Nephron (organoid): ENCODE results near the gene SLC39A3.

Source experiments
- H3K27ac Mint-ChIP-seq, 3 experiments: 2 replicates each; pipeline ENCODE4 v1.8.0; 2020; ENCODE audit warnings: mixed read lengths in 3 of 3, mild to moderate bottlenecking in 2 of 3, moderate library complexity in 1 of 3
- H3K27me3 Mint-ChIP-seq: 2 replicates; pipeline ENCODE4 v1.8.0; 2021; ENCODE audit warnings: low read depth, mild to moderate bottlenecking, moderate library complexity, mixed read lengths
- H3K36me3 Mint-ChIP-seq: 2 replicates; pipeline ENCODE4 v1.8.0; 2020; ENCODE audit warnings: low read depth, mixed read lengths
- H3K4me1 Mint-ChIP-seq: 2 replicates; pipeline ENCODE4 v1.8.0; 2020; ENCODE audit warnings: mixed read lengths
- H3K4me3 Mint-ChIP-seq, 3 experiments: 2 replicates each; pipeline ENCODE4 v1.8.0; 2020; ENCODE audit warnings: mild to moderate bottlenecking in 3 of 3, mixed read lengths in 3 of 3, moderate library complexity in 2 of 3
- H3K9me3 Mint-ChIP-seq: 2 replicates; pipeline ENCODE4 v1.8.0; 2020; ENCODE audit warnings: mixed read lengths
- CTCF ChIP-seq, 3 experiments: fragments of 200-600 bp; sonication (generic); IDR thresholded peaks; one replicate each; pipeline ENCODE4 v1.5.0; 2021; ENCODE audit warnings: antibody characterized with exemption in 3 of 3; ENCODE audit not compliant: unreplicated experiment in 3 of 3

The SLC39A3 gene

DNA sequence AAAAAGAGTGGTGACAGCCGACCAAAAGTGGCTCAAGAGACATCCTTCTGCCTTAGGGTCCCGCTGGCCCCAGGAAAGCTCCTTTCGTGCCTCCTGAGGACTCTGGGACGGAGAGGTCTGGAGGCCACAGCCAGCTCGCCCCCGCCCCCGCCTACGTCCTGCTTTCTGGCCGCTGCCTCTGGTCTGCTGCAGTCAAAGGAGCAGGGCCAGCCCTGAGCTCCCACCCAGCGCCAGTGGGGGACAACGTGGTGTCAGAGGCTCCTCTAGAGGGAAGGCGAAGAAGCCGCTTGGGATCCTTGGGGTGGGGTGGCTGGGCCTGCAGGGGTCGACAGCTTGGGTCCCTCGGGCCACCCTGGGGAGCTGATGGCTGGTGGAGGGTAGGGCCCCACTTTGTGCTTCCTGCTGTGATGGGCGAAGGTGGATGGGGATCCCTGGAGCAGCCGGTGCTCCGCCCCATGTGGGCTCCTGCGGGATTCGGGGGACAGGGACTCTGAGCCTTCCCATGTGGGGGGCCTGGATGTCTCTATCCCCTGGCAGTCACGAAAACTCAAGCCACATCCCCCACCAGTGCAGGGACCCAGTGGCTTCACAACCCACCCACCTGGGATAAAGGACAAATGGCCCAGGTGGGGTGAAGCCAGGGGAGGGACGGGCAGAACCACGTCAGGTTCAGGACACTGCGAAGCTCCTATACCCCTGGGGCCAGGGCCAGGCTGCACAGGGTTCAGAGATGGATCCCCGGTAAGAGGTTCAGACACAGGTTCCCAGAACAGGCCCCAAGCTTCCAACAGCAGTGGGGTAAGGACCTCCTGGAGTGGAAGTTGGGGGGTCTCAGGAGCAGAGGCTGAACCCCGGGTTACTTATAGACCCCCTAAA, 9.6 kb downstream of the SLC39A3 start:
- no peak for TF ChIP-seq CTCF (IDR thresholded peaks at IDR 0.05; ENCODE audit: unreplicated experiment in 3 of 3)

GRCh38 chr19:2728783-2729387, 10.9 kb downstream of the SLC39A3 start:
- peaks cover 1% of the 10 kb centered on the region for H3K36me3 Mint-ChIP-seq
- H3K9me3 Mint-ChIP-seq: no peaks in the 10 kb centered on the region
- peaks cover 6% of the 10 kb centered on the region for H3K4me1 Mint-ChIP-seq

More for the DNA sequence above, 9.6 kb downstream of the SLC39A3 start:
- peaks cover 6% of the 10 kb centered on the region for H3K4me1 Mint-ChIP-seq
- H3K27me3 Mint-ChIP-seq: peaks cover 25% of the 10 kb centered on the region
- no peak overlapping the region for H3K27ac Mint-ChIP-seq
- H3K9me3 Mint-ChIP-seq: no peaks in the 10 kb centered on the region
- peaks cover 11% of the 10 kb centered on the region for H3K36me3 Mint-ChIP-seq
- no peak overlapping the region for H3K4me3 Mint-ChIP-seq

GRCh38 chr19:2727640-2727944, 12.2 kb downstream of the SLC39A3 start:
- Mint-ChIP-seq H3K36me3 (no peaks in the 10 kb centered on the region), H3K4me1 (peaks cover 6% of the 10 kb centered on the region), H3K27me3 (peaks cover 37% of the 10 kb centered on the region), H3K4me3 (no peak overlapping the region), H3K27ac (no peak overlapping the region), H3K9me3 (no peaks in the 10 kb centered on the region)
- TF ChIP-seq CTCF (IDR thresholded peaks at IDR 0.05; ENCODE audit: unreplicated experiment in 3 of 3): no peak

More at GRCh38 chr19:2728783-2729387, 10.9 kb downstream of the SLC39A3 start:
- no peak for TF ChIP-seq CTCF (IDR thresholded peaks at IDR 0.05; ENCODE audit: unreplicated experiment in 3 of 3)
- peaks cover 31% of the 10 kb centered on the region for H3K27me3 Mint-ChIP-seq
- H3K27ac Mint-ChIP-seq: no peak overlapping the region
- no peak overlapping the region for H3K4me3 Mint-ChIP-seq

DNA sequence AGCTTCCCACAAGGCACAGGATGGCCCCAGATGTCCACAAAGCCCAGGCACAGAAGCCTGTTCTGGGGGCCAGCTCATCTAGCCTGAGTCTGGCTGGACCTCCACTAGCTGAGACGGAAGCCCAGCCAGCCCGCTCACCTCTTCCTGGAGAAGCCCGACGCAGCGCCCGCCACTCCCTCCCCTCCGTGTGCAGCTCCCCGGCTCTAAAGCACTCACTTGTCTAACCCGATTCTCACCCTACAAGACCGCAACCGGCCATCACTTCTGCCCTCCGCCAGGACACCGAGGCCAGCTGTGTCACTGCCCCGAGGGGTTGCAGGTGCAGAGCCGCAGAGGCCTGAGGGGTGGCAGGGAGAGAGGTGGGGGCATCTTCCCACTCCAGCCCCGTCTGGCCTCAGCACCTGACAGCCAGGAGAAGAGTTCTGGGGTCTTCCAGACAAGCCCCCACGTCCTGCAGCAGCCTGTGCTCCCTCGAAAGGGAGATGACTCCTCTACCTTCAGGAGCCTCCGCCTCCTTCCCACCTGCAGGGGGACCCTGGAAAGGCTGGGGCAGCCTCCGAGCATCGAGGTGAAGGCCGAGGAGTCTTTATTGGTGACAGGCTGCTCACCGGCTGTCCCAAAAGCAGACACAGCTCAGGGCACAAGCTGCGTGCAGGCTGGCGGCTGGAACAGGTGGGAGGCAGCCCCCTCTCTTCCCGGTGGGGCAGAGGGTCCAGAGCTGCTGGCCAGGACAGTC, 12.7 kb downstream of the SLC39A3 start:
- Mint-ChIP-seq H3K4me1 (peaks cover 6% of the 10 kb centered on the region), H3K27me3 (peaks cover 41% of the 10 kb centered on the region), H3K27ac (no peak overlapping the region), H3K4me3 (no peak overlapping the region), H3K36me3 (no peaks in the 10 kb centered on the region), H3K9me3 (no peaks in the 10 kb centered on the region)
- TF ChIP-seq CTCF (IDR thresholded peaks at IDR 0.05; ENCODE audit: unreplicated experiment in 3 of 3): no peak

- H3K9me3 Mint-ChIP-seq: no peaks in the 10 kb centered on the region
- H3K4me3 Mint-ChIP-seq: no peak overlapping the region
- H3K27me3 Mint-ChIP-seq: peaks cover 47% of the 10 kb centered on the region
- TF ChIP-seq CTCF (IDR thresholded peaks at IDR 0.05; ENCODE audit: unreplicated experiment in 3 of 3): no peak
- H3K36me3 Mint-ChIP-seq: no peaks in the 10 kb centered on the region
- H3K4me1 Mint-ChIP-seq: peaks cover 6% of the 10 kb centered on the region
- no peak overlapping the region for H3K27ac Mint-ChIP-seq
These were observed 13.5 kb downstream of the SLC39A3 start for GRCh38 chr19:2726160-2726855.
